A204.1 (cell line): ENCODE data around the gene GALNT16.

Experiments used
- FAIRE-seq: peaks from 2 replicates; lab custom pipeline; 2012; peaks lifted over from hg19 to GRCh38; lab: Jason Lieb, UNC

GALNT16 gene

GRCh38 chr14:69317780-69318179, 57.8 kb downstream of the GALNT16 start:
- no peak for FAIRE-seq

- FAIRE-seq: no peak
Observed at GRCh38 chr14:69318241-69318640, 58.3 kb downstream of the GALNT16 start.

- no peak for FAIRE-seq
Observed at GRCh38 chr14:69318901-69319475, 59.0 kb downstream of the GALNT16 start.

GRCh38 chr14:69319911-69320310, 60.0 kb downstream of the GALNT16 start:
- FAIRE-seq: no peak

- no peak for FAIRE-seq
Observed at GRCh38 chr14:69320581-69321365, 60.8 kb downstream of the GALNT16 start.

- no peak for FAIRE-seq
Observed at GRCh38 chr14:69321601-69322330, 61.8 kb downstream of the GALNT16 start.

- no peak for FAIRE-seq
Observed at GRCh38 chr14:69323266-69323998, 63.5 kb downstream of the GALNT16 start.

GRCh38 chr14:69323999-69324282, 64.0 kb downstream of the GALNT16 start:
- FAIRE-seq: no peak

GRCh38 chr14:69324341-69324931, 64.5 kb downstream of the GALNT16 start:
- FAIRE-seq: no peak

- no peak for FAIRE-seq
Observed at GRCh38 chr14:69325086-69325485, 65.1 kb downstream of the GALNT16 start.

- no peak for FAIRE-seq
Observed at GRCh38 chr14:69325646-69326265, 65.8 kb downstream of the GALNT16 start.

- no peak for FAIRE-seq
Observed at GRCh38 chr14:69326611-69327010, 66.7 kb downstream of the GALNT16 start.

GRCh38 chr14:69327507-69327906, 67.5 kb downstream of the GALNT16 start:
- no peak for FAIRE-seq

- FAIRE-seq: no peak
Observed at GRCh38 chr14:69328317-69328716, 68.4 kb downstream of the GALNT16 start.

- FAIRE-seq: no peak
Observed at GRCh38 chr14:69328765-69329164, 68.8 kb downstream of the GALNT16 start.

- no peak for FAIRE-seq
Observed at GRCh38 chr14:69331206-69331605, 71.2 kb downstream of the GALNT16 start.

- FAIRE-seq: no peak
Observed at GRCh38 chr14:69332782-69333395, 72.9 kb downstream of the GALNT16 start.

- FAIRE-seq: no peak
Observed at GRCh38 chr14:69333791-69334337, 73.9 kb downstream of the GALNT16 start.

GRCh38 chr14:69334576-69334975, 74.6 kb downstream of the GALNT16 start:
- no peak for FAIRE-seq

- no peak for FAIRE-seq
Observed at GRCh38 chr14:69335371-69335771, 75.4 kb downstream of the GALNT16 start.

- no peak for FAIRE-seq
Observed at GRCh38 chr14:69337984-69338383, 78.0 kb downstream of the GALNT16 start.
